Suprapubic skin (tissue), 4 donors: Measurements from ENCODE around the gene SSTR4.

Source experiments
- CTCF ChIP-seq, 2 donors: fragments of 200-600 bp in 1 of 2; fragments of 450-650 bp in 1 of 2; sonication (generic) in 1 of 2; IDR thresholded peaks; one replicate each; pipeline ENCODE4 v1.5.1; 2016 to 2019; ENCODE audit warnings: antibody characterized with exemption in 2 of 2, mild to moderate bottlenecking in 1 of 2, moderate library complexity in 1 of 2
- EP300 ChIP-seq: sonication (generic); formaldehyde crosslinking; IDR thresholded peaks from one replicate; pipeline ENCODE4 v1.6.1; 2017; ENCODE audit warnings: antibody characterized with exemption
- POLR2A ChIP-seq, 2 donors: fragments of 450-650 bp; IDR thresholded peaks; one replicate each; pipeline ENCODE4 v1.6.1; 2017; ENCODE audit warnings: antibody characterized with exemption in 2 of 2, mild to moderate bottlenecking in 2 of 2, moderate library complexity in 2 of 2
- POLR2AphosphoS5 ChIP-seq, 3 donors: sonication (generic); formaldehyde crosslinking; IDR thresholded peaks; one replicate each; pipeline ENCODE4 v1.6.1; 2017; ENCODE audit warnings: antibody characterized with exemption in 3 of 3

GRCh38 chr20:23066772-23067171 lies 31.7 kb downstream of the SSTR4 start:
- TF ChIP-seq EP300 (no peak), CTCF (IDR thresholded peaks at IDR 0.05) (no peak), POLR2AphosphoS5 (IDR thresholded peaks at IDR 0.05) (no peak), POLR2A (IDR thresholded peaks at IDR 0.05) (no peak)
